HG03135 (cell line): ENCODE data around the gene SYNPO2.
"Not testable (repeated sequence)": the region's sequence is repeated elsewhere in the genome, so short reads cannot be mapped to it uniquely, and the experiment has no call there.

ENCODE experiments used
- ATAC-seq: cut with Tn5 transposase; IDR thresholded peaks from one replicate; pipeline ENCODE4 v1.9.1; 2021; ENCODE audit warnings: mild to moderate bottlenecking, moderate library complexity; ENCODE audit not compliant: unreplicated experiment

Gene SYNPO2

GRCh38 chr4:118973295-118973694, 84.6 kb downstream of the SYNPO2 start:
- no peak for ATAC-seq

- no peak for ATAC-seq
Measured at GRCh38 chr4:118974758-118975157, 86.1 kb downstream of the SYNPO2 start.

- ATAC-seq = no peak
Measured at GRCh38 chr4:118975449-118976192, 87.0 kb downstream of the SYNPO2 start.

- ATAC-seq = not testable (repeated sequence)
Measured at GRCh38 chr4:118976193-118976560, 87.5 kb downstream of the SYNPO2 start.

GRCh38 chr4:118977100-118977499, 88.4 kb downstream of the SYNPO2 start:
- not testable (repeated sequence) for ATAC-seq

GRCh38 chr4:118979712-118980111, 91.1 kb downstream of the SYNPO2 start:
- ATAC-seq = no peak

- no peak for ATAC-seq
Measured at GRCh38 chr4:118981171-118981838, 92.7 kb downstream of the SYNPO2 start.

- ATAC-seq = peak; percentile 92
Measured at GRCh38 chr4:118981839-118982381, 93.3 kb downstream of the SYNPO2 start.

GRCh38 chr4:118983293-118983692, 94.6 kb downstream of the SYNPO2 start:
- ATAC-seq = no peak

- ATAC-seq = no peak
Measured at GRCh38 chr4:118983831-118984230, 95.2 kb downstream of the SYNPO2 start.

- ATAC-seq = no peak
Measured at GRCh38 chr4:118985170-118986000, 96.7 kb downstream of the SYNPO2 start.

- ATAC-seq = no peak
Measured at GRCh38 chr4:118987959-118988634, 99.4 kb downstream of the SYNPO2 start.

GRCh38 chr4:118988635-118988972, 100.0 kb downstream of the SYNPO2 start:
- ATAC-seq = no peak

GRCh38 chr4:118989098-118990080, 100.7 kb downstream of the SYNPO2 start:
- no peak for ATAC-seq

- ATAC-seq = no peak
Measured at GRCh38 chr4:118991686-118992085, 103.0 kb downstream of the SYNPO2 start.

GRCh38 chr4:118992149-118992548, 103.5 kb downstream of the SYNPO2 start:
- no peak for ATAC-seq

- no peak for ATAC-seq
Measured at GRCh38 chr4:118993333-118993732, 104.7 kb downstream of the SYNPO2 start.

GRCh38 chr4:118994030-118994429, 105.4 kb downstream of the SYNPO2 start:
- no peak for ATAC-seq

GRCh38 chr4:118995693-118996391, 107.2 kb downstream of the SYNPO2 start:
- ATAC-seq = no peak
